Sigmoid colon (tissue), 7 donors: Measurements from ENCODE around the gene ZNF778. TPM values are rescaled to one million over a fixed set of nuclear protein-coding genes. Genes with fewer than 3 reads are reported as not detected.

Experiments
- DNase-seq: peaks from one replicate; pipeline ENCODE4 v3.0.0-alpha.2; 2019
- H3K27ac ChIP-seq, 4 donors: fragments of 200-600 bp; sonication (generic); one replicate each; pipeline ENCODE4 v1.5.1; 2016 to 2019; ENCODE audit warnings: mild to moderate bottlenecking in 1 of 4
- H3K27me3 ChIP-seq, 3 donors: fragments of 200-600 bp; sonication (generic); one replicate each; pipeline ENCODE4 v1.5.1; 2019; ENCODE audit warnings: mild to moderate bottlenecking in 1 of 3
- H3K36me3 ChIP-seq, 4 donors: fragments of 200-600 bp; sonication (generic); one replicate each; pipeline ENCODE4 v1.5.1; 2016 to 2019
- H3K4me1 ChIP-seq, 4 donors: fragments of 200-600 bp; sonication (generic); one replicate each; pipeline ENCODE4 v1.5.1; 2017 to 2019
- H3K4me3 ChIP-seq, 4 donors: fragments of 200-600 bp; sonication (generic); one replicate each; pipeline ENCODE4 v1.5.1; 2017 to 2019; ENCODE audit warnings: mild to moderate bottlenecking in 2 of 4, moderate library complexity in 1 of 4
- H3K9me3 ChIP-seq, 4 donors: fragments of 200-600 bp in 3 of 4; sonication (generic) in 3 of 4; one replicate each; pipeline versions ENCODE4 v1.5.1 to v1.6.1; 2013 to 2019
- CTCF ChIP-seq, 4 experiments: fragments of 450-650 bp in 3 of 4; fragments of 200-600 bp in 1 of 4; IDR thresholded peaks; one replicate each; pipeline ENCODE4 v1.5.1; 2016 to 2019; ENCODE audit warnings: antibody characterized with exemption in 4 of 4, mild to moderate bottlenecking in 3 of 4, moderate library complexity in 2 of 4
- EP300 ChIP-seq, 4 donors: sonication (generic); formaldehyde crosslinking; IDR thresholded peaks; one replicate each; pipeline ENCODE4 v1.6.1; 2017; ENCODE audit warnings: antibody characterized with exemption in 4 of 4
- POLR2A ChIP-seq, 2 donors: fragments of 450-650 bp; IDR thresholded peaks; one replicate each; pipeline ENCODE4 v1.6.1; 2016; ENCODE audit warnings: antibody characterized with exemption in 2 of 2, mild to moderate bottlenecking in 2 of 2, moderate library complexity in 2 of 2
- POLR2AphosphoS5 ChIP-seq, 4 donors: sonication (generic); formaldehyde crosslinking; IDR thresholded peaks; one replicate each; pipeline ENCODE4 v1.6.1; 2017; ENCODE audit warnings: antibody characterized with exemption in 4 of 4
- WGBS, 2 donors: extraction: QIAGEN DNeasy Blood & Tissue Kit; methylation state at CpG; one replicate each; pipeline ENCODE4 v1.1.7; 2013; 5-methylcytosine and 5-hydroxymethylcytosine counted together
- intact Hi-C: fragments of 100-400 bp; cut with DNase I; formaldehyde crosslinking; loops from one replicate; pipeline ENCODE4 v1.15.1; 2023
- polyA plus RNA-seq, 3 donors: library from polyadenylated mRNA; stranded (reverse); fragments of 200-250 nt; gene quantifications; one replicate each; pipeline ENCODE4 v1.2.3, GENCODE V29; 2013
- total RNA-seq, 4 donors: library from RNA; depleted of rRNA; stranded (reverse); fragments of >200 nt; gene quantifications; one replicate each; pipeline ENCODE4 v1.1.0, GENCODE V29; 2016
- donor health status: healthy with polysubstance abuse.
- donor health status: Bipolar disorder and iron deficiency.
- donor health status: healthy.

ZNF778 gene
- total and polyA plus RNA-seq, 7 donors: 0.69 to 96.1 (median 12.2) TPM

- 1 to 2% methylated on average over 25 of the region's 25 CpGs for WGBS, 2 donors
- H3K9me3 ChIP-seq: no peaks in the 10 kb centered on the region
Measured at GRCh38 chr16:89216315-89217137, 977 bp upstream of the ZNF778 start.

GRCh38 chr16:89217138-89217387 is 440 bp upstream of the ZNF778 start:
- Histone ChIP-seq H3K4me3 (peak overlapping the region; percentile 69 to 99 (median 86)), H3K27ac (peak overlapping the region; percentile 96 to 98 (median 96)), H3K36me3 (peaks cover 0 to 21% (median 8%) of the 10 kb centered on the region in 4 donors), H3K4me1 (peaks cover 0 to 33% (median 31%) of the 10 kb centered on the region in 4 donors), H3K27me3 (no peaks in the 10 kb centered on the region), H3K9me3 (no peaks in the 10 kb centered on the region)
- intact Hi-C loops: loop anchor here (2.0 to 10.0 kb wide), 6 partner anchors 125 to 1262 kb away; partner anchors contain the start of genes ACSF3, BANP, GALNS and TRAPPC2L
- no peak for DNase-seq
- WGBS, 2 donors: 0% methylated on average over 11 of the region's 11 CpGs
- TF ChIP-seq POLR2A (IDR thresholded peaks at IDR 0.05) (no peak), EP300 (IDR thresholded peaks at IDR 0.05) (no peak), POLR2AphosphoS5 (IDR thresholded peaks at IDR 0.05) (no peak), CTCF (IDR thresholded peaks at IDR 0.05) (no peak)

More at GRCh38 chr16:89216315-89217137, 977 bp upstream of the ZNF778 start:
- DNase-seq: peak; percentile 87
- TF ChIP-seq CTCF (IDR thresholded peaks at IDR 0.05) (peak; percentile 44 to 80 (median 60)), POLR2A (IDR thresholded peaks at IDR 0.05) (no peak), POLR2AphosphoS5 (IDR thresholded peaks at IDR 0.05) (peak in 1 of 4 donors; percentile 60), EP300 (IDR thresholded peaks at IDR 0.05) (peak in 1 of 4 donors; percentile 1)
- peaks cover 0 to 16% (median 4%) of the 10 kb centered on the region in 4 donors for H3K36me3 ChIP-seq
- H3K4me1 ChIP-seq: peaks cover 0 to 33% (median 31%) of the 10 kb centered on the region in 4 donors
- H3K27ac ChIP-seq: peak overlapping the region; percentile 96 to 98 (median 96)
- H3K4me3 ChIP-seq: peak overlapping the region; percentile 69 to 99 (median 86)
- intact Hi-C loops: loop anchor here (2.0 to 10.0 kb wide), 6 partner anchors 124 to 1262 kb away; partner anchors contain the start of genes ACSF3, BANP, GALNS and TRAPPC2L
- no peaks in the 10 kb centered on the region for H3K27me3 ChIP-seq

GRCh38 chr16:89219365-89219764 is 1.9 kb downstream of the ZNF778 start:
- H3K4me3 ChIP-seq: no peak overlapping the region
- H3K9me3 ChIP-seq: no peaks in the 10 kb centered on the region
- 74 to 80% methylated on average over 5 of the region's 5 CpGs for WGBS, 2 donors
- DNase-seq: no peak
- H3K27ac ChIP-seq: no peak overlapping the region
- intact Hi-C loops: loop anchor here (5.0 to 10.0 kb wide), 4 partner anchors 127 to 1265 kb away; partner anchors contain the start of genes ACSF3, BANP, GALNS and TRAPPC2L
- TF ChIP-seq POLR2A (IDR thresholded peaks at IDR 0.05): no peak
- TF ChIP-seq CTCF (IDR thresholded peaks at IDR 0.05): no peak
- no peak for TF ChIP-seq POLR2AphosphoS5 (IDR thresholded peaks at IDR 0.05)
- TF ChIP-seq EP300 (IDR thresholded peaks at IDR 0.05): no peak
- no peaks in the 10 kb centered on the region for H3K27me3 ChIP-seq
- H3K36me3 ChIP-seq: peaks cover 14 to 44% (median 27%) of the 10 kb centered on the region in 4 donors
- H3K4me1 ChIP-seq: peaks cover 0 to 33% (median 31%) of the 10 kb centered on the region in 4 donors

GRCh38 chr16:89221604-89222003 is 4.1 kb downstream of the ZNF778 start:
- intact Hi-C loops: no loop called here
- Histone ChIP-seq H3K27me3 (no peaks in the 10 kb centered on the region), H3K27ac (no peak overlapping the region), H3K4me1 (peaks cover 0 to 21% (median 19%) of the 10 kb centered on the region in 4 donors), H3K9me3 (no peaks in the 10 kb centered on the region), H3K36me3 (peaks cover 25 to 65% (median 37%) of the 10 kb centered on the region in 4 donors), H3K4me3 (no peak overlapping the region)
- DNase-seq: no peak
- TF ChIP-seq EP300 (IDR thresholded peaks at IDR 0.05) (no peak), POLR2AphosphoS5 (IDR thresholded peaks at IDR 0.05) (no peak), CTCF (IDR thresholded peaks at IDR 0.05) (no peak), POLR2A (IDR thresholded peaks at IDR 0.05) (no peak)
- WGBS, 2 donors: 94% methylated on average over 3 of the region's 3 CpGs
